Ovary (tissue), 9 donors: ENCODE data around the gene RAI14. TPM values are rescaled to one million over a fixed set of nuclear protein-coding genes. Genes with fewer than 3 reads are reported as not detected.

Experiments
- DNase-seq, 5 donors: peaks; one replicate each; pipeline ENCODE4 v3.0.0-alpha.2; 2019 to 2020
- H3K27ac ChIP-seq, 2 donors: fragments of 200-600 bp; one replicate each; pipeline versions ENCODE4 v1.5.1 to v1.8.0; 2019 to 2022
- H3K27me3 ChIP-seq: fragments of 200-600 bp; one replicate; pipeline ENCODE4 v1.8.0; 2022
- H3K36me3 ChIP-seq: fragments of 200-600 bp; sonication (generic); one replicate; pipeline ENCODE4 v1.5.1; 2019
- H3K4me1 ChIP-seq: one replicate; pipeline ENCODE4 v1.8.1; 2013; ENCODE audit warnings: mild to moderate bottlenecking, moderate library complexity; ENCODE audit not compliant: insufficient read depth
- H3K4me3 ChIP-seq: fragments of 200-600 bp; sonication (generic); one replicate; pipeline ENCODE4 v1.5.1; 2017
- H3K9me3 ChIP-seq, 2 donors: fragments of 200-600 bp in 1 of 2; sonication (generic) in 1 of 2; one replicate each; pipeline versions ENCODE4 v1.5.1 to v1.8.1; 2013 to 2019; ENCODE audit warnings: mild to moderate bottlenecking in 1 of 2, moderate library complexity in 1 of 2
- EP300 ChIP-seq: sonication (generic); formaldehyde crosslinking; IDR thresholded peaks from one replicate; pipeline ENCODE4 v1.6.1; 2017; ENCODE audit warnings: antibody characterized with exemption
- POLR2A ChIP-seq: fragments of 450-650 bp; IDR thresholded peaks from one replicate; pipeline ENCODE4 v1.6.1; 2017; ENCODE audit warnings: antibody characterized with exemption, mild to moderate bottlenecking, moderate library complexity
- WGBS, 3 donors: extraction: QIAGEN DNeasy Blood & Tissue Kit in 1 of 3; methylation state at CpG; one replicate each; pipeline versions ENCODE4 v1.1.5 to v1.1.7; 2013 to 2017; 5-methylcytosine and 5-hydroxymethylcytosine counted together
- intact Hi-C, 4 donors: fragments of 100-400 bp; cut with DNase I; formaldehyde crosslinking; loops; one replicate each; pipeline versions ENCODE4 v1.11.0 to v1.15.1; 2022 to 2023
- polyA plus RNA-seq, 2 donors: library from polyadenylated mRNA; stranded (reverse); fragments of 200-250 nt in 1 of 2; fragments of 350-450 nt in 1 of 2; fragmentation: Illumina TruSeq in 1 of 2; extraction: RNeasy Lipid Tissue Mini Kit (QIAGEN cat#74804) in 1 of 2; gene quantifications; one replicate each; pipeline ENCODE4 v1.2.3, GENCODE V29; 2013 to 2014
- total RNA-seq, 7 donors: library from RNA; depleted of rRNA in 2 of 7; stranded (reverse); fragments of >200 nt in 2 of 7; fragmentation: NEBNext Ultra II Directional in 3 of 7; extraction: Animal tissue kit (Norgen Biotek cat#: 25700) in 3 of 7; gene quantifications; one replicate each; pipeline versions ENCODE4 v1.1.0 to v1.2.4, GENCODE V29; 2016 to 2023
- TF ChIP-seq, protein P1 (sequence below), 3 donors: fragments of 450-650 bp in 2 of 3; fragments of 200-600 bp in 1 of 3; IDR thresholded peaks; one replicate each; pipeline versions ENCODE4 v1.5.1 to v1.8.0; 2016 to 2022; ENCODE audit warnings: antibody characterized with exemption in 3 of 3, mild to moderate bottlenecking in 1 of 3
- donor health status: DM: no; HTN: no; CAD: no; lungs with moderate emphysema.
- donor health status: DM: no; HTN: no; CAD: no.
- donor health status: Bipolar disorder and iron deficiency.
- donor health status: DM: yes; HTN: yes; CAD: no.
- donor health status: DM: no; HTN: no; CAD: no.
- donor health status: DM: yes; HTN: yes; CAD: no.

RAI14 gene
- total and polyA plus RNA-seq, 9 donors: 8.2 to 36.1 (median 25.9) TPM

DNA sequence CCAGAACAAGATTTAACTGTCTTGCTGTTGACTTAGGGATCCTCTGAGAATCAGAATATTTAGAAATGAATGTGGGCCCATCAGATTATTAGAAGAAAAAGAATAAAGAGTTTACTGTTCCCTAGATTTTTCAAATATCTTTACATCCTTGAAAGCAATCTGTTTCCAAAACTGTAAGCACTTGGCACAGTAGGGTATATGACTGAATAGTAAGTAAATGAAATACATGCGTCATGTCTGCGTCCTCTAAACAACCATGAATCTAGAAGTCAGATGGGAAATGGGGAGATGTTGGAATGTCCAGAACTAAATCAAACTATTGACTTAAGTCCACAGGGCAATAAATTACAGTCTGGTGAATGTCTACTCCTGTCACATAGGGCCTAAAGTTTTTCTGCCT is 209.0 kb downstream of the RAI14 start:
- no peak overlapping the region for H3K27ac ChIP-seq
- intact Hi-C loops: no loop called here

DNA sequence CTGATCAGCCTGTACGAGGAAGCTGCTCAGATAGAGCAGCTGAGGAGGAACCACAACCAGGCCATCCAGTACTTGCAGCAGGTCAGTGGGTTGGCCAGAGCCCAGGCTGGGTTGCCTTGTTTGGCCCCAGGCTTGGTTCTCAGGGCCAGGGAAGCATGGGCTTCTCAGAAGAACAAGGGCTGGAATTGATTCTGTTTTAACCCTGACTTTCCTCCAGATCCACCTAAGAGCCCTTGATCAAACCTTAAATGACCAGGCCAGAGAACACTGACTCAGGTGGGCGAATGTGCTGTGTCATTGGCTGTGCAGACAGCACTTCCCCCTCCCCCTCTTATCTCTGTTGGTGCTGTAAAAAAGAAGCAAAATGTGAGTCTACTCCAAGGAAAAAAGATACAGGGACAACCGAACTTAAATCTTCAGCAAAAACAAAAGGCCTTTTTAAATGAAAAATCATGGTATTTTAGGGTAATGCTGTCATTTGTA is 210.9 kb downstream of the RAI14 start:
- 55 to 64% (median 55%) methylated on average over 3 of the region's 3 CpGs for WGBS, 3 donors

More for the DNA sequence above, 209.0 kb downstream of the RAI14 start:
- DNase-seq: no peak
- H3K36me3 ChIP-seq: no peaks in the 10 kb centered on the region
- no peaks in the 10 kb centered on the region for H3K9me3 ChIP-seq
- TF ChIP-seq POLR2A (no peak), EP300 (no peak)
- TF ChIP-seq, protein P1, sequence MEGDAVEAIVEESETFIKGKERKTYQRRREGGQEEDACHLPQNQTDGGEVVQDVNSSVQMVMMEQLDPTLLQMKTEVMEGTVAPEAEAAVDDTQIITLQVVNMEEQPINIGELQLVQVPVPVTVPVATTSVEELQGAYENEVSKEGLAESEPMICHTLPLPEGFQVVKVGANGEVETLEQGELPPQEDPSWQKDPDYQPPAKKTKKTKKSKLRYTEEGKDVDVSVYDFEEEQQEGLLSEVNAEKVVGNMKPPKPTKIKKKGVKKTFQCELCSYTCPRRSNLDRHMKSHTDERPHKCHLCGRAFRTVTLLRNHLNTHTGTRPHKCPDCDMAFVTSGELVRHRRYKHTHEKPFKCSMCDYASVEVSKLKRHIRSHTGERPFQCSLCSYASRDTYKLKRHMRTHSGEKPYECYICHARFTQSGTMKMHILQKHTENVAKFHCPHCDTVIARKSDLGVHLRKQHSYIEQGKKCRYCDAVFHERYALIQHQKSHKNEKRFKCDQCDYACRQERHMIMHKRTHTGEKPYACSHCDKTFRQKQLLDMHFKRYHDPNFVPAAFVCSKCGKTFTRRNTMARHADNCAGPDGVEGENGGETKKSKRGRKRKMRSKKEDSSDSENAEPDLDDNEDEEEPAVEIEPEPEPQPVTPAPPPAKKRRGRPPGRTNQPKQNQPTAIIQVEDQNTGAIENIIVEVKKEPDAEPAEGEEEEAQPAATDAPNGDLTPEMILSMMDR (IDR thresholded peaks at IDR 0.05): no peak
- no peaks in the 10 kb centered on the region for H3K4me1 ChIP-seq
- no peak overlapping the region for H3K4me3 ChIP-seq
- no peaks in the 10 kb centered on the region for H3K27me3 ChIP-seq
- 86 to 99% (median 98%) methylated on average over 2 of the region's 2 CpGs for WGBS, 3 donors

DNA sequence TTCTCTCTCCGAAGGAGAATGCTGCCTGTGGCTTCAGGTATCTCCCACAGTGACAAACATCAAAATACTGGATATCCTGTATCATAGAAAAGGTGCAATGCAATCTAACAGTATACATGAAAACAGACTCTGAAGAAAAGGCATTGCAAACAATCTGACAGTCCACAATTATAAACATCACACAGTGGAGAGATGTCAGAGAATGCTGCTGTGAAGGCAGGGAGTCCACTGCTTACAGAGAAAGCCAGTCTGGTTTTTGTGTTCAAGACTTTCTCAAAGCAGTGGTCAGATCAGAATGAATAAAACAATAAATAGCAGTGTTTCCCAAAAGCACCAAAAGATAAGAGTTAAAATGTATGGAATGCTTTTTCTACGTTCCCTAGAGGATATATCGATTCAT is 211.5 kb downstream of the RAI14 start:
- no peak for DNase-seq
- no peak for TF ChIP-seq POLR2A
- TF ChIP-seq, protein P1 (IDR thresholded peaks at IDR 0.05): no peak
- no peak for TF ChIP-seq EP300
- no peaks in the 10 kb centered on the region for H3K4me1 ChIP-seq

More for the DNA sequence above, 210.9 kb downstream of the RAI14 start:
- TF ChIP-seq POLR2A (no peak), EP300 (no peak)
- TF ChIP-seq, protein P1 (IDR thresholded peaks at IDR 0.05): no peak
- no peaks in the 10 kb centered on the region for H3K36me3 ChIP-seq
- H3K4me1 ChIP-seq: no peaks in the 10 kb centered on the region
- DNase-seq: peak in 1 of 5 donors; percentile 23
- H3K27ac ChIP-seq: no peak overlapping the region
- H3K4me3 ChIP-seq: no peak overlapping the region
- intact Hi-C loops: no loop called here
- no peaks in the 10 kb centered on the region for H3K27me3 ChIP-seq
- no peaks in the 10 kb centered on the region for H3K9me3 ChIP-seq

DNA sequence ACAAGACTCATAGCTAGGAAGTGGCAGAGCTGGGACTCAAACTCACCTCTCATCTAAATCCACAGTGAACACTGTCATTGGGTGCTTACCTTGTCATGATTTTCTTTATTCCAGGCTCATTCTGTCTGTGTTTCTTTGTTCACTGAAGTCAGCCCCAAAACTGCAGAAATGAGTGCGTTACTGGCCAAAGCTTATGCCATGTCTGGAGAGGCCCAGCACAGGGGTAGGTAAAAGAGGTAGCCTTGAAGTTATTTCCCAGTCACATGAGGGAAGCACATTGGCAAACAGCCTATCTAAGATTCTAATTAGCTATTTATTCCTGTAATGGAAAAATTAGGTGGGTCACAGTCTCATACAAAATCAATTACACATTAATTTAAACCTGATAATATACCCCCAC is 212.7 kb downstream of the RAI14 start:
- Histone ChIP-seq H3K27ac (no peak overlapping the region), H3K36me3 (no peaks in the 10 kb centered on the region), H3K4me3 (no peak overlapping the region), H3K9me3 (no peaks in the 10 kb centered on the region), H3K4me1 (no peaks in the 10 kb centered on the region), H3K27me3 (no peaks in the 10 kb centered on the region)
- WGBS, 3 donors: 93 to 100% (median 100%) methylated on average over 1 of the region's 1 CpG
- TF ChIP-seq EP300 (no peak), POLR2A (no peak)
- DNase-seq: no peak
- intact Hi-C loops: no loop called here

More for the DNA sequence above, 211.5 kb downstream of the RAI14 start:
- no peaks in the 10 kb centered on the region for H3K9me3 ChIP-seq
- no peaks in the 10 kb centered on the region for H3K36me3 ChIP-seq
- 75 to 77% (median 75%) methylated on average over 3 of the region's 3 CpGs for WGBS, 3 donors
- no peak overlapping the region for H3K4me3 ChIP-seq
- H3K27ac ChIP-seq: no peak overlapping the region
- H3K27me3 ChIP-seq: no peaks in the 10 kb centered on the region
- intact Hi-C loops: no loop called here

DNA sequence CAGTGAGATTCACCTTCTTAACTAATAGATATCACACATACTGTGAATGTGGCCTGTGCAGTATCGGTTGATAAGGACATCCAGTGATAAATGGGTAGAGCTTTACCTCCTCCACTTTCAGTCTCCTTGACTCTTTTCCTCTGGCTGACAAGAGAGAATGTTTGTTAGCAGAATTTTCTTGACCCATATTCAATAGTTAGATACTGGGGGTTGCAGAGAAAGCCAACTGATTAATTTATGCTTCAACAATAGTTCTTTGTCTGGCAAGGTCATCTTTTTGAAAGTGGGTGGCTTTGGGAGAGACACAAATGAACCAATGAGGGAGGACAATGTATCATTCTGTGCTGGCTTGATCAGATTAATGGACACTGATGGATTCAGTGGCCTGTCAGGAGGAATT is 213.1 kb downstream of the RAI14 start:
- no peak for DNase-seq
- Histone ChIP-seq H3K4me1 (no peaks in the 10 kb centered on the region), H3K9me3 (no peaks in the 10 kb centered on the region), H3K36me3 (no peaks in the 10 kb centered on the region), H3K27ac (no peak overlapping the region), H3K4me3 (no peak overlapping the region), H3K27me3 (no peaks in the 10 kb centered on the region)
- TF ChIP-seq, protein P1 (IDR thresholded peaks at IDR 0.05): no peak
- no peak for TF ChIP-seq POLR2A
- TF ChIP-seq EP300: no peak
- 75 to 89% (median 78%) methylated on average over 1 of the region's 1 CpG for WGBS, 3 donors
- intact Hi-C loops: no loop called here
